Stimulated activated CD8-positive, alpha-beta memory T cell treated with anti-CD3 and anti-CD28 coated beads, Interleukin-2, amount 100 ng/mL, for 1 hour (primary cell): ENCODE results near the gene C10orf120.

ENCODE experiments used
- DNase-seq, 2 donors: peaks; one replicate each; pipeline ENCODE4 v3.0.0-alpha.2; 2020; ENCODE audit warnings: low read depth in 2 of 2

Gene C10orf120

GRCh38 chr10:122660696-122661095 lies 39.0 kb downstream of the C10orf120 start:
- no peak for DNase-seq

- DNase-seq: no peak
Measured at GRCh38 chr10:122659651-122660050, 40.0 kb downstream of the C10orf120 start.

GRCh38 chr10:122659126-122659525 lies 40.5 kb downstream of the C10orf120 start:
- no peak for DNase-seq

GRCh38 chr10:122658356-122659049 lies 41.1 kb downstream of the C10orf120 start:
- no peak for DNase-seq

- no peak for DNase-seq
Measured at GRCh38 chr10:122657729-122658128, 41.9 kb downstream of the C10orf120 start.

GRCh38 chr10:122657255-122657654 lies 42.4 kb downstream of the C10orf120 start:
- DNase-seq: no peak

GRCh38 chr10:122656741-122657140 lies 42.9 kb downstream of the C10orf120 start:
- no peak for DNase-seq

- DNase-seq: no peak
Measured at GRCh38 chr10:122656308-122656705, 43.3 kb downstream of the C10orf120 start.

- DNase-seq: no peak
Measured at GRCh38 chr10:122655524-122656307, 43.9 kb downstream of the C10orf120 start.

- no peak for DNase-seq
Measured at GRCh38 chr10:122650331-122650730, 49.3 kb downstream of the C10orf120 start.

- no peak for DNase-seq
Measured at GRCh38 chr10:122649903-122650302, 49.7 kb downstream of the C10orf120 start.

- no peak for DNase-seq
Measured at GRCh38 chr10:122648599-122649428, 50.8 kb downstream of the C10orf120 start.
